NCI-H2081 treated with DMSO at 0.1 percent for 48 hours (cell line): Measurements from ENCODE around the gene FAM177A1.

Experiments used
- DNase-seq: peaks from one replicate; lab custom pipeline; 2025; lab: John Stamatoyannopoulos, UW

The FAM177A1 gene

DNA sequence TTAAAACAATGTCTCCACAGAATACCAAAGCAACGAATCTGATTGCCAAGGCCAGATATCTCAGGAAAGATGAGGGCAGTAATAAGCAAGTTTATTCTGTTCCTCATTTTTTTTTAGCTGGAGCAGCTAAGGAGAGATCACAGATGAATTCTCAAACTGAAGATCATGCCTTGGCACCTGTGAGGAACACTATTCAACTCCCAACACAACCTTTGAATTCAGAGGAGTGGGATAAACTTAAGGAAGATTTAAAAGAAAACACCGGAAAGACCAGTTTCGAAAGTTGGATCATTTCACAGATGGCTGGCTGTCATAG is 77.3 kb downstream of the FAM177A1 start:
- no peak for DNase-seq

DNA sequence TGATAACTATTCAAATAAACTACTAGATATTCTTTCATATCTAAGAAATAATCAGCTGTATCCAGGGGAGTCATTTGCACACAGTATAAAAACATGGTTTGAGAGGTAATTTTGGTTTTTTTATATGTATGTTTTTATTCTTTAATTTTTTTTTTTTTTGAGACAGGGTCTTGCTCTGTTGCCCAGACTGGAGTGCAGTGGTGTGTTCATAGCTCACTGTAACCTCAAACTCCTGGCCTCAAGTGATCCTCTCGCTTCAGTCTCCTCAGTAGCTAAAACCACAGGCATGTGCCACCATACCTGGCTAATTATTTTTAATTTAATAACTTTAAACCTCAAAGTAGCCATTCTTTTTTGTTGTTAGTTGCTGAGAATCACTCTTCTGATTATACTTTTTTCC is 78.1 kb downstream of the FAM177A1 start:
- DNase-seq: no peak
